Progenitor cell of endocrine pancreas (in vitro differentiated cells): ENCODE data around the gene DDX31. TPM values are rescaled to one million over a fixed set of nuclear protein-coding genes. Genes with fewer than 3 reads are reported as not detected.

ENCODE experiments used
- DNase-seq: peaks from one replicate; pipeline ENCODE4 v3.0.0; 2021; ENCODE audit warnings: low spot score; ENCODE audit not compliant: unreplicated experiment
- H3K27ac Mint-ChIP-seq: 2 replicates; pipeline ENCODE4 v1.8.0; 2021; ENCODE audit warnings: mild to moderate bottlenecking, moderate library complexity, mixed read lengths
- H3K27me3 Mint-ChIP-seq: 2 replicates; pipeline ENCODE4 v1.8.0; 2021; ENCODE audit warnings: mixed read lengths
- H3K36me3 Mint-ChIP-seq: 2 replicates; pipeline ENCODE4 v1.8.0; 2022; ENCODE audit warnings: mixed read lengths; ENCODE audit not compliant: insufficient read depth
- H3K4me1 Mint-ChIP-seq: 2 replicates; pipeline ENCODE4 v1.8.0; 2021; ENCODE audit warnings: low read depth, mixed read lengths
- H3K4me3 Mint-ChIP-seq: 2 replicates; pipeline ENCODE4 v1.8.0; 2021; ENCODE audit warnings: low read depth, mild to moderate bottlenecking, moderate library complexity, mixed read lengths
- H3K9me3 Mint-ChIP-seq: 2 replicates; pipeline ENCODE4 v1.8.0; 2021; ENCODE audit warnings: low read depth, mixed read lengths
- CTCF ChIP-seq: fragments of 200-600 bp; sonication (generic); IDR thresholded peaks from one replicate; pipeline ENCODE4 v1.5.0; 2021; ENCODE audit warnings: antibody characterized with exemption, mild to moderate bottlenecking; ENCODE audit not compliant: unreplicated experiment
- total RNA-seq: library from RNA; stranded (reverse); gene quantifications from 2 replicates; pipeline ENCODE4 v1.2.1, GENCODE V29; 2021

The DDX31 gene
- total RNA-seq, 1 donor from 2014 or later: 16.7 TPM

GRCh38 chr9:132588098-132588497, 81.7 kb downstream of the DDX31 start:
- no peak for DNase-seq
- H3K4me1 Mint-ChIP-seq: no peaks in the 10 kb centered on the region
- H3K9me3 Mint-ChIP-seq: no peaks in the 10 kb centered on the region
- H3K36me3 Mint-ChIP-seq: no peaks in the 10 kb centered on the region
- no peak overlapping the region for H3K27ac Mint-ChIP-seq
- H3K27me3 Mint-ChIP-seq: peaks cover 88% of the 10 kb centered on the region
- TF ChIP-seq CTCF: no peak
- H3K4me3 Mint-ChIP-seq: no peak overlapping the region

- Mint-ChIP-seq H3K27ac (no peak overlapping the region), H3K36me3 (no peaks in the 10 kb centered on the region), H3K27me3 (peaks cover 87% of the 10 kb centered on the region), H3K4me3 (no peak overlapping the region), H3K4me1 (no peaks in the 10 kb centered on the region), H3K9me3 (no peaks in the 10 kb centered on the region)
- no peak for TF ChIP-seq CTCF
- no peak for DNase-seq
Observed at GRCh38 chr9:132587592-132587955, 82.2 kb downstream of the DDX31 start.

- Mint-ChIP-seq H3K9me3 (no peaks in the 10 kb centered on the region), H3K4me3 (no peak overlapping the region), H3K27me3 (peaks cover 82% of the 10 kb centered on the region), H3K4me1 (no peaks in the 10 kb centered on the region), H3K27ac (peak overlapping the region; percentile 52), H3K36me3 (no peaks in the 10 kb centered on the region)
- no peak for TF ChIP-seq CTCF
- no peak for DNase-seq
Observed at GRCh38 chr9:132586830-132587591, 82.8 kb downstream of the DDX31 start.

GRCh38 chr9:132585954-132586829, 83.6 kb downstream of the DDX31 start:
- DNase-seq: no peak
- Mint-ChIP-seq H3K4me1 (peaks cover 2% of the 10 kb centered on the region), H3K27me3 (peaks cover 82% of the 10 kb centered on the region), H3K4me3 (no peak overlapping the region), H3K9me3 (no peaks in the 10 kb centered on the region), H3K27ac (peak overlapping the region; percentile 52), H3K36me3 (no peaks in the 10 kb centered on the region)
- no peak for TF ChIP-seq CTCF
